Panc1 (cell line): ENCODE data around the gene OPTC. TPM values are rescaled to one million over a fixed set of nuclear protein-coding genes. Genes with fewer than 3 reads are reported as not detected.
"Not testable (repeated sequence)": the region's sequence is repeated elsewhere in the genome, so short reads cannot be mapped to it uniquely, and the experiment has no call there.

Source experiments
- ATAC-seq: fragments of 200-7000 bp; cut with Tn5 transposase; 2 replicates; pipeline ENCODE4 v1.9.1; 2020; ENCODE audit warnings: mild to moderate bottlenecking, moderate library complexity
- BruUV-seq: library from RNA; stranded (reverse); fragments of 400-500 nt; replicated peaks from 2 replicates; lab custom pipeline; 2021; lab: Mats Ljungman, UMichigan
- CTCF ChIA-PET: fragments of 300-600 bp; sonication (Branson Sonifier 250); formaldehyde crosslinking; loops from one replicate; lab custom pipeline; 2022; ENCODE audit warnings: antibody characterized with exemption; lab: Charles Lee
- POLR2A ChIA-PET: fragments of 300-600 bp; sonication (Branson Sonifier 250); formaldehyde crosslinking; loops from one replicate; lab custom pipeline; 2022; ENCODE audit warnings: antibody characterized with exemption; lab: Charles Lee
- DNase-seq: peaks from one replicate; pipeline ENCODE4 v3.0.0-alpha.2; 2010; ENCODE audit warnings: low read depth, low spot score
- H3K27ac ChIP-seq: 2 replicates; pipeline ENCODE4 v1.5.1; 2011; ENCODE audit warnings: mild to moderate bottlenecking, low read length, inconsistent platforms
- H3K27me3 ChIP-seq: fragments of 200-500 bp; sonication (Bioruptor generic); 2 replicates; pipeline ENCODE4 v1.6.0; 2014; ENCODE audit warnings: low read length, inconsistent platforms; ENCODE audit not compliant: control insufficient read depth, insufficient read depth
- H3K36me3 ChIP-seq: fragments of 200-500 bp; sonication (Bioruptor generic); 2 replicates; pipeline ENCODE4 v1.5.1; 2014; ENCODE audit warnings: inconsistent platforms, mild to moderate bottlenecking, low read length, moderate library complexity; ENCODE audit not compliant: control insufficient read depth, insufficient read depth
- H3K4me1 ChIP-seq: 2 replicates; pipeline ENCODE4 v1.5.1; 2011; ENCODE audit warnings: inconsistent platforms, mild to moderate bottlenecking, low read length, moderate library complexity; ENCODE audit not compliant: control insufficient read depth, insufficient read depth
- H3K4me3 ChIP-seq, 2 experiments: 2 replicates each; pipeline ENCODE4 v1.5.1; 2011 to 2012; ENCODE audit warnings: low read depth in 2 of 2, low read length in 2 of 2, mild to moderate bottlenecking in 2 of 2, inconsistent platforms in 1 of 2, moderate library complexity in 1 of 2
- H3K9me3 ChIP-seq: fragments of 200-500 bp; sonication (Bioruptor generic); 2 replicates; pipeline ENCODE4 v1.5.1; 2014; ENCODE audit warnings: low read depth, mild to moderate bottlenecking, inconsistent platforms, low read length, moderate library complexity; ENCODE audit not compliant: control insufficient read depth, insufficient read depth
- CTCF ChIP-seq: fragments of 450-650 bp; IDR thresholded peaks from 2 replicates; pipeline ENCODE4 v1.5.1; 2017; ENCODE audit warnings: mild to moderate bottlenecking
- POLR2AphosphoS5 ChIP-seq: IDR thresholded peaks from 2 replicates; pipeline ENCODE4 v1.6.1; 2012; ENCODE audit warnings: mild to moderate bottlenecking, low read depth, low read length, moderate library complexity
- REST ChIP-seq, 2 experiments: IDR thresholded peaks; 2 replicates each; pipeline ENCODE4 v1.6.1; 2011 to 2012; ENCODE audit warnings: low read depth in 2 of 2, control low read depth in 1 of 2, low read length in 1 of 2, mild to moderate bottlenecking in 1 of 2, moderate library complexity in 1 of 2; ENCODE audit not compliant: insufficient read depth in 1 of 2
- SIN3A ChIP-seq: IDR thresholded peaks from 2 replicates; pipeline ENCODE4 v1.6.1; 2012; ENCODE audit warnings: low read depth, mild to moderate bottlenecking, low read length, moderate library complexity, borderline replicate concordance; ENCODE audit not compliant: insufficient read depth
- TCF7L2 ChIP-seq: IDR thresholded peaks from 2 replicates; pipeline ENCODE4 v1.6.1; 2011; ENCODE audit warnings: mild to moderate bottlenecking, low read depth, low read length, inconsistent platforms
- in situ Hi-C: cut with HindIII; loops from 2 replicates; pipeline ENCODE4 v1.10.0; 2016; ENCODE audit warnings: low sequenced_read_pairs, low pct_unique_long_range_greater_than_20kb
- intact Hi-C: fragments of 100-400 bp; cut with micrococcal nuclease; formaldehyde crosslinking; loops from one replicate; pipeline ENCODE4 v1.10.0; 2022; ENCODE audit not compliant: unreplicated experiment
- total RNA-seq: library from RNA; stranded (reverse); gene quantifications from one replicate; pipeline ENCODE4 v1.2.1, GENCODE V29; 2021; ENCODE audit not compliant: unreplicated experiment

The OPTC gene
- total RNA-seq, 1 experiment from 2014 or later: not detected

GRCh38 chr1:203465146-203465798 lies 28.7 kb upstream of the OPTC start:
- Histone ChIP-seq H3K27ac (no peak overlapping the region), H3K4me3 (no peak overlapping the region), H3K27me3 (peaks cover 5% of the 10 kb centered on the region), H3K9me3 (no peaks in the 10 kb centered on the region), H3K36me3 (no peaks in the 10 kb centered on the region), H3K4me1 (no peaks in the 10 kb centered on the region)
- no peak for DNase-seq
- ChIA-PET CTCF (no interaction called here), POLR2A (no interaction called here)
- ATAC-seq: no peak
- no TSS peak for BruUV-seq
- in situ Hi-C loops: no loop called here
- TF ChIP-seq CTCF: no peak
- TF ChIP-seq TCF7L2: no peak
- intact Hi-C loops: no loop called here

GRCh38 chr1:203465948-203466347 lies 28.0 kb upstream of the OPTC start:
- CTCF ChIA-PET: no interaction called here
- Histone ChIP-seq H3K4me3 (no peak overlapping the region), H3K9me3 (no peaks in the 10 kb centered on the region), H3K27ac (no peak overlapping the region), H3K4me1 (no peaks in the 10 kb centered on the region), H3K36me3 (no peaks in the 10 kb centered on the region), H3K27me3 (peaks cover 3% of the 10 kb centered on the region)
- DNase-seq (no peak), ATAC-seq (no peak)
- intact Hi-C loops (no loop called here), in situ Hi-C loops (no loop called here)
- POLR2A ChIA-PET: no interaction called here
- BruUV-seq: no TSS peak
- TF ChIP-seq CTCF (no peak), SIN3A (no peak), POLR2AphosphoS5 (no peak), REST (IDR thresholded peaks at IDR 0.05; ENCODE audit: insufficient read depth in 1 of 2, low read depth in 2 of 2, low read length in 1 of 2) (no peak), TCF7L2 (no peak)

GRCh38 chr1:203466906-203467549 lies 26.9 kb upstream of the OPTC start:
- H3K27me3 ChIP-seq, H3K4me1 ChIP-seq, H3K4me3 ChIP-seq, in situ Hi-C loops, DNase-seq, H3K27ac ChIP-seq, BruUV-seq, ATAC-seq, H3K9me3 ChIP-seq, intact Hi-C loops, POLR2A ChIA-PET, H3K36me3 ChIP-seq, CTCF ChIA-PET: not testable (repeated sequence)
